GM23338 (cell line): ENCODE measurements around the gene FNDC7. TPM values are rescaled to one million over a fixed set of nuclear protein-coding genes. Genes with fewer than 3 reads are reported as not detected.

Experiments used
- ATAC-seq: fragments of 200-7000 bp; cut with Tn5 transposase; 3 replicates; pipeline ENCODE4 v1.9.1; 2020
- DNase-seq: peaks from one replicate; pipeline ENCODE4 v3.0.0-alpha.2; 2015; ENCODE audit warnings: low spot score
- H2AFZ ChIP-seq: fragments of 200-600 bp; sonication (generic); 2 replicates; pipeline ENCODE4 v1.8.0; 2016; ENCODE audit warnings: antibody characterized with exemption, mild to moderate bottlenecking, moderate library complexity
- H3F3A ChIP-seq: fragments of 200-600 bp; sonication (generic); replicated peaks from 2 replicates; pipeline ENCODE4 v1.8.0; 2017; ENCODE audit warnings: antibody characterized with exemption, mixed run types, low read depth
- H3K27ac ChIP-seq: fragments of 200-600 bp; sonication (generic); 2 replicates; pipeline ENCODE4 v1.6.1; 2016; ENCODE audit warnings: low read depth
- H3K27me3 ChIP-seq: fragments of 200-600 bp; sonication (generic); 2 replicates; pipeline ENCODE4 v1.8.0; 2016; ENCODE audit warnings: mild to moderate bottlenecking, mixed run types, moderate library complexity; ENCODE audit not compliant: insufficient read depth
- H3K36me3 ChIP-seq: fragments of 200-600 bp; sonication (generic); 2 replicates; pipeline ENCODE4 v1.8.0; 2016; ENCODE audit warnings: mild to moderate bottlenecking; ENCODE audit not compliant: insufficient read depth
- H3K4me1 ChIP-seq: fragments of 200-600 bp; sonication (generic); 2 replicates; pipeline ENCODE4 v1.8.0; 2016; ENCODE audit warnings: mild to moderate bottlenecking, moderate library complexity; ENCODE audit not compliant: insufficient read depth
- H3K4me2 ChIP-seq: fragments of 200-600 bp; sonication (generic); 2 replicates; pipeline ENCODE4 v1.7.1; 2017; ENCODE audit warnings: mixed run types
- H3K4me3 ChIP-seq: fragments of 200-600 bp; sonication (generic); 2 replicates; pipeline ENCODE4 v1.6.1; 2016; ENCODE audit warnings: mixed run types
- H3K79me2 ChIP-seq: fragments of 200-600 bp; sonication (generic); replicated peaks from 2 replicates; pipeline ENCODE4 v1.8.0; 2017; ENCODE audit warnings: mild to moderate bottlenecking; ENCODE audit not compliant: insufficient read depth
- H3K9me2 ChIP-seq: fragments of 200-600 bp; sonication (generic); 2 replicates; pipeline ENCODE4 v1.8.0; 2017; ENCODE audit not compliant: insufficient read depth
- H4K20me1 ChIP-seq: fragments of 200-600 bp; sonication (generic); replicated peaks from 2 replicates; pipeline ENCODE4 v1.8.0; 2017; ENCODE audit warnings: mild to moderate bottlenecking; ENCODE audit not compliant: insufficient read depth
- H3K27ac Mint-ChIP-seq: 2 replicates; pipeline ENCODE4 v1.8.0; 2020; ENCODE audit warnings: inconsistent platforms, mild to moderate bottlenecking, moderate library complexity, mixed read lengths
- H3K27me3 Mint-ChIP-seq: 3 replicates; pipeline ENCODE4 v1.8.0; 2022; ENCODE audit warnings: low read depth, mild to moderate bottlenecking, moderate library complexity, mixed read lengths, inconsistent platforms; ENCODE audit not compliant: insufficient read depth, poor library complexity
- H3K36me3 Mint-ChIP-seq: 3 replicates; pipeline ENCODE4 v1.8.0; 2021; ENCODE audit warnings: low read depth, mild to moderate bottlenecking, inconsistent platforms, moderate library complexity, mixed read lengths
- H3K4me1 Mint-ChIP-seq: 3 replicates; pipeline ENCODE4 v1.8.0; 2020; ENCODE audit warnings: mild to moderate bottlenecking, inconsistent platforms, mixed read lengths
- H3K4me3 Mint-ChIP-seq: 3 replicates; pipeline ENCODE4 v1.8.0; 2021; ENCODE audit warnings: moderate library complexity, mild to moderate bottlenecking, inconsistent platforms, mixed read lengths
- H3K9me3 Mint-ChIP-seq: 3 replicates; pipeline ENCODE4 v1.8.0; 2020; ENCODE audit warnings: moderate library complexity, mild to moderate bottlenecking, inconsistent platforms, mixed read lengths
- CREB1 ChIP-seq: fragments of 250-450 bp; sonication (Bioruptor Pico); IDR thresholded peaks from 2 replicates; pipeline ENCODE4 v1.5.0; 2020; ENCODE audit warnings: low read depth, mild to moderate bottlenecking, moderate library complexity
- EZH2phosphoT487 ChIP-seq: fragments of 200-600 bp; sonication (generic); IDR thresholded peaks from one replicate; pipeline ENCODE4 v1.8.1; 2018; ENCODE audit warnings: antibody characterized with exemption; ENCODE audit not compliant: unreplicated experiment
- JUNB ChIP-seq: IDR thresholded peaks from one replicate; pipeline ENCODE4 v1.6.1; 2016; ENCODE audit warnings: antibody characterized with exemption; ENCODE audit not compliant: unreplicated experiment
- ZNF114 ChIP-seq: fragments of 250-450 bp; sonication (Bioruptor Pico); IDR thresholded peaks from 2 replicates; pipeline ENCODE4 v1.5.0; 2020; ENCODE audit warnings: mild to moderate bottlenecking, moderate library complexity
- ZNF331 ChIP-seq: fragments of 250-450 bp; sonication (Bioruptor Pico); IDR thresholded peaks from 2 replicates; pipeline ENCODE4 v1.5.0; 2020; ENCODE audit warnings: low read depth, mild to moderate bottlenecking, moderate library complexity
- polyA plus RNA-seq: library from polyadenylated mRNA; unstranded; fragments of >200 nt; fragmentation: Nextera tagmentation; extraction: Ambion mirVana; gene quantifications from 2 replicates; pipeline ENCODE4 v1.2.1, GENCODE V29; 2016
- total RNA-seq: library from RNA; depleted of rRNA; stranded (reverse); fragments of >200 nt; shearing (Covaris generic); gene quantifications from 2 replicates; pipeline ENCODE4 v1.2.3, GENCODE V29; 2014
- TF ChIP-seq, protein P1 (sequence below): IDR thresholded peaks from one replicate; pipeline ENCODE4 v1.6.1; 2018; ENCODE audit warnings: antibody characterized with exemption; ENCODE audit not compliant: unreplicated experiment
- TF ChIP-seq, protein P2 (sequence below): IDR thresholded peaks from 2 replicates; pipeline ENCODE4 v1.6.1; 2016; ENCODE audit warnings: antibody characterized with exemption
- TF ChIP-seq, protein P3 (sequence below), 2 experiments: fragments of 200-600 bp in 1 of 2; sonication (generic) in 1 of 2; conservative IDR thresholded peaks; 2 replicates each; pipeline versions ENCODE4 v1.5.1 to v1.6.1; 2016 to 2017; ENCODE audit warnings: antibody characterized with exemption in 2 of 2, low read depth in 2 of 2, mild to moderate bottlenecking in 2 of 2, moderate library complexity in 1 of 2

Gene FNDC7
- total and polyA plus RNA-seq, 2 experiments from 2014 or later, result 0.06 to 0.28 TPM

DNA sequence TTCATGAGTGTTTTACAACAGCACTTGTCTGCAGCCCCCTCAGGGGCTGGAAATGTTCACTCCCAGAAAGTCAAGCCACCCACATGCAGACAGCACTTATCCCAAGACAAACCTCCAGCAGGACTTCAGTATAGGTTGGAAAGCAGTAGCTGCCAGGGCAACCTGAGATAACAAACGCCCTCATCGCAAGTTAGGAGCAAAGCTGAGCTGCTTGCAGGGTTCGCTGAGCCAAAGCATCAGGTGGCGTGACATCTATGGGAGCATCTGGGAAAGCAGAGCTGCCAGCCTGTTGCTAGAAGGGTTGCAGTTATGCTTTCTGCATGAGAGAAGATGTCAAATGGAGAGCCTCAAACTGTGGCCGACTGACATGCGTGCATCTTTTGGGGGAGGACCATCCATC lies 29.5 kb downstream of the FNDC7 start (continued):
- TF ChIP-seq, protein P1, sequence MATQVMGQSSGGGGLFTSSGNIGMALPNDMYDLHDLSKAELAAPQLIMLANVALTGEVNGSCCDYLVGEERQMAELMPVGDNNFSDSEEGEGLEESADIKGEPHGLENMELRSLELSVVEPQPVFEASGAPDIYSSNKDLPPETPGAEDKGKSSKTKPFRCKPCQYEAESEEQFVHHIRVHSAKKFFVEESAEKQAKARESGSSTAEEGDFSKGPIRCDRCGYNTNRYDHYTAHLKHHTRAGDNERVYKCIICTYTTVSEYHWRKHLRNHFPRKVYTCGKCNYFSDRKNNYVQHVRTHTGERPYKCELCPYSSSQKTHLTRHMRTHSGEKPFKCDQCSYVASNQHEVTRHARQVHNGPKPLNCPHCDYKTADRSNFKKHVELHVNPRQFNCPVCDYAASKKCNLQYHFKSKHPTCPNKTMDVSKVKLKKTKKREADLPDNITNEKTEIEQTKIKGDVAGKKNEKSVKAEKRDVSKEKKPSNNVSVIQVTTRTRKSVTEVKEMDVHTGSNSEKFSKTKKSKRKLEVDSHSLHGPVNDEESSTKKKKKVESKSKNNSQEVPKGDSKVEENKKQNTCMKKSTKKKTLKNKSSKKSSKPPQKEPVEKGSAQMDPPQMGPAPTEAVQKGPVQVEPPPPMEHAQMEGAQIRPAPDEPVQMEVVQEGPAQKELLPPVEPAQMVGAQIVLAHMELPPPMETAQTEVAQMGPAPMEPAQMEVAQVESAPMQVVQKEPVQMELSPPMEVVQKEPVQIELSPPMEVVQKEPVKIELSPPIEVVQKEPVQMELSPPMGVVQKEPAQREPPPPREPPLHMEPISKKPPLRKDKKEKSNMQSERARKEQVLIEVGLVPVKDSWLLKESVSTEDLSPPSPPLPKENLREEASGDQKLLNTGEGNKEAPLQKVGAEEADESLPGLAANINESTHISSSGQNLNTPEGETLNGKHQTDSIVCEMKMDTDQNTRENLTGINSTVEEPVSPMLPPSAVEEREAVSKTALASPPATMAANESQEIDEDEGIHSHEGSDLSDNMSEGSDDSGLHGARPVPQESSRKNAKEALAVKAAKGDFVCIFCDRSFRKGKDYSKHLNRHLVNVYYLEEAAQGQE, result no peak
- TF ChIP-seq, protein P2, sequence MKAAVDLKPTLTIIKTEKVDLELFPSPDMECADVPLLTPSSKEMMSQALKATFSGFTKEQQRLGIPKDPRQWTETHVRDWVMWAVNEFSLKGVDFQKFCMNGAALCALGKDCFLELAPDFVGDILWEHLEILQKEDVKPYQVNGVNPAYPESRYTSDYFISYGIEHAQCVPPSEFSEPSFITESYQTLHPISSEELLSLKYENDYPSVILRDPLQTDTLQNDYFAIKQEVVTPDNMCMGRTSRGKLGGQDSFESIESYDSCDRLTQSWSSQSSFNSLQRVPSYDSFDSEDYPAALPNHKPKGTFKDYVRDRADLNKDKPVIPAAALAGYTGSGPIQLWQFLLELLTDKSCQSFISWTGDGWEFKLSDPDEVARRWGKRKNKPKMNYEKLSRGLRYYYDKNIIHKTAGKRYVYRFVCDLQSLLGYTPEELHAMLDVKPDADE, result no peak
- TF ChIP-seq, protein P3, sequence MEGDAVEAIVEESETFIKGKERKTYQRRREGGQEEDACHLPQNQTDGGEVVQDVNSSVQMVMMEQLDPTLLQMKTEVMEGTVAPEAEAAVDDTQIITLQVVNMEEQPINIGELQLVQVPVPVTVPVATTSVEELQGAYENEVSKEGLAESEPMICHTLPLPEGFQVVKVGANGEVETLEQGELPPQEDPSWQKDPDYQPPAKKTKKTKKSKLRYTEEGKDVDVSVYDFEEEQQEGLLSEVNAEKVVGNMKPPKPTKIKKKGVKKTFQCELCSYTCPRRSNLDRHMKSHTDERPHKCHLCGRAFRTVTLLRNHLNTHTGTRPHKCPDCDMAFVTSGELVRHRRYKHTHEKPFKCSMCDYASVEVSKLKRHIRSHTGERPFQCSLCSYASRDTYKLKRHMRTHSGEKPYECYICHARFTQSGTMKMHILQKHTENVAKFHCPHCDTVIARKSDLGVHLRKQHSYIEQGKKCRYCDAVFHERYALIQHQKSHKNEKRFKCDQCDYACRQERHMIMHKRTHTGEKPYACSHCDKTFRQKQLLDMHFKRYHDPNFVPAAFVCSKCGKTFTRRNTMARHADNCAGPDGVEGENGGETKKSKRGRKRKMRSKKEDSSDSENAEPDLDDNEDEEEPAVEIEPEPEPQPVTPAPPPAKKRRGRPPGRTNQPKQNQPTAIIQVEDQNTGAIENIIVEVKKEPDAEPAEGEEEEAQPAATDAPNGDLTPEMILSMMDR (conservative IDR thresholded peaks at IDR 0.05; ENCODE audit: low read depth in 2 of 2), result no peak

DNA sequence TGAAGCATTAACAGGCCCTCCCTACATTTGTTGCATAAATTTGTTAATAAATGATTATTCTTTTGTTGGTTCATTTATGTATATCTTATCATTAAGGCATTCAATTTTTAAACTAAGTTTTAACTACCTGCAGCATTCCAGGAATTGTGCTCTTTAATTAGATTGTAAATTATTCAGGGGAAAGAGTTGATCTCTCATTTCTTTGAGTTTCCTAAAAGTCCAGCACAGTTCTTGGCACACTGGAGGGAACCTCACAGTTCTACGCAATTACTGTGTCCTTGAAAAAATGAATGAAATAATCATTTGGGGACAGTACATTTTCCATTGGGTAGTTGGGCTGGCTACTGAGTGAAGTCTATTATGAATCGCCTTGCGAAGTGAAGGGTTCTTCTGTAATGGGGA lies 33.3 kb downstream of the FNDC7 start:
- no peaks in the 10 kb centered on the region for H3K9me2 ChIP-seq
- Mint-ChIP-seq H3K36me3 (no peaks in the 10 kb centered on the region), H3K4me3 (peak overlapping the region; percentile 98), H3K4me1 (peaks cover 12% of the 10 kb centered on the region), H3K9me3 (no peaks in the 10 kb centered on the region; the same call in 2 of the 3 replicates), H3K27ac (no peak overlapping the region), H3K27me3 (peaks cover 12% of the 10 kb centered on the region)
- H3K27ac ChIP-seq, result no peak overlapping the region
- no peaks in the 10 kb centered on the region for H3K27me3 ChIP-seq
- no peaks in the 10 kb centered on the region for H3K36me3 ChIP-seq
- H3K79me2 ChIP-seq, result peaks cover 28% of the 10 kb centered on the region
- H2AFZ ChIP-seq, result peak overlapping the region; percentile 34; the same call in 1 of the 2 replicates
- ATAC-seq, result no peak
- H4K20me1 ChIP-seq, result 0 out of 2 replicates have a peak, but pooled peaks cover 4% of the 10 kb centered on the region
- H3K4me2 ChIP-seq, result no peak overlapping the region
- no peak for DNase-seq
- H3K4me3 ChIP-seq, result no peak overlapping the region
- no peaks in the 10 kb centered on the region for H3F3A ChIP-seq
- peaks cover 3% of the 10 kb centered on the region; the same call in 1 of the 2 replicates for H3K4me1 ChIP-seq
- TF ChIP-seq, protein P2, result no peak
- TF ChIP-seq, protein P3 (conservative IDR thresholded peaks at IDR 0.05; ENCODE audit: low read depth in 2 of 2), result no peak
- TF ChIP-seq JUNB (no peak), EZH2phosphoT487 (no peak), ZNF331 (CRISPR knock-in tag) (no peak), ZNF114 (CRISPR knock-in tag) (no peak), CREB1 (CRISPR knock-in tag) (no peak)
- TF ChIP-seq, protein P1, result no peak
